NCI-H2107 treated with DMSO at 0.1 percent for 48 hours (cell line): ENCODE data around the gene NUB1.

Source experiments
- DNase-seq: peaks from one replicate; lab custom pipeline; 2025; ENCODE audit not compliant: unreplicated experiment; lab: John Stamatoyannopoulos, UW

The NUB1 gene

GRCh38 chr7:151374726-151375125 is 33.1 kb downstream of the NUB1 start:
- DNase-seq, result no peak

GRCh38 chr7:151375530-151376217 is 34.1 kb downstream of the NUB1 start:
- no peak for DNase-seq

GRCh38 chr7:151376218-151376902 is 34.7 kb downstream of the NUB1 start:
- DNase-seq, result no peak

DNA sequence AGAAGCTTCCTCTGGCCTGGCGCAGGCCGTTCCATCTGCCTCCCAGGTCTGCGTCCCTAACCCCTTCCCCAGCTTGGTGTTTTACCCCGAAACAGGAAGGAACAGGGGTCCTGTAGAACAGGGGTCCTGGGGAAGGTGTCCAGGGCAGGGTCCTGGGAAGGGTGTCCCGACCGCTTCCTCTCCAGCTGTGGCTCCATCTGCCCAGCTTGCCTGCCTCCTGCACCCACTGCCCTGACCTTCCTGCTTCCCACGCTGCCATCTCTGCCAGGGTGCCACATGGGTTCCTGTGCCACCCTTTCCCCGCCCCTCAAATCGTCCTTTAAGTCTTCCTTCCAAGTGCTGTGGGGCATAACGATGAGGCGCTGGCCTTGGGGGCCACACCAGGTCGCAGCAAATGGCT is 35.8 kb downstream of the NUB1 start:
- no peak for DNase-seq

- DNase-seq, result no peak
These were observed 36.4 kb downstream of the NUB1 start for GRCh38 chr7:151378011-151378410.

GRCh38 chr7:151378496-151379192 is 37.0 kb downstream of the NUB1 start:
- DNase-seq, result no peak

DNA sequence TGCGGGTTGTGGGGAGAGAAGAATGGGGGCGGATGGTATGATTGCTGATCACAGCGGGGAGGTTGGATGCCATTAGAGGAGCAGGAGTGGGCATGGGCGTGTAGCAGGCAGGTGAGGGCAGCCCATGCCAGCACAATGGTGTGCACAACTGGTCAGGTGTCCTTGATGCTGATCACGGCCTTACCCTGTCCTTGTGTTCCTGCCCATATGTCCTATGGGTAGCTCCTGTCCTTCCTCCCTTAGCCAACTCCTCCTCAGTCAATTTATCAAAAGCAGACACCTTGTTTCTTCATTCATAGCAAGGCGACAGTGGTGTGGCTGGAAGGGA is 37.5 kb downstream of the NUB1 start:
- DNase-seq, result no peak

DNA sequence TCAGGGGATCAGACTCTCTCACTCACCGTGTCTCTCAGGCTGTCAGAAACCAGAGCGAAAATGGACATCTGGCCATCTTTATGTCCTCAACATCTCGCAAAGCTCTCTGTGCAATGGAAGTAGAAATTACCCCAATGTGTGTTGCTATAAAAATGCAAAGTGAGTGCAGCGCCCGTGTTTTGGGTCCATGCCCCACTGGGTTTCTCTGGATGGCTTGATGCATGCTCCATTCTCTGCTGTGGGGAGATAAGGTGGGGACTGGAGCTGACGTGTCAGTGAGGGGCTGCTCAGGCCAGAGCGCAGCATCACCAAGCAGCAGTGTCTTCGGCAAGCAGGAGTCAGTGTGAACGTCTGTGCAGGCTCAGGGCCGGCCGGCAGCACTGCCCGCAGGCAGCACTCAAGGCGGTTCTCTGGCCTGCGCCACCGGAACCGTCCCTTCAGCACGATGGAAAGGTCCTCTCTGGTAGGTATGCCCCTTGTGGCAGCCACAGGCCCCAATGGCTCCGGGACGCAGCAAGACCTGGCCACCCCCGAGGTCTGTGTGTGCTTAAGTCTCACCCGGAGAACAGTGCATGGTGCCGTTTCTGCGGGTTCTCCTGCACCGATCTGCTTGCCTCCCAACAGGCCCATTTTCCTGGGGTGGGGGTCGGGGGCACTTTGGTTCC is 38.1 kb downstream of the NUB1 start:
- no peak for DNase-seq

GRCh38 chr7:151380199-151381097 is 38.8 kb downstream of the NUB1 start:
- DNase-seq, result no peak

GRCh38 chr7:151381098-151381347 is 39.4 kb downstream of the NUB1 start:
- no peak for DNase-seq

GRCh38 chr7:151381348-151382078 is 39.9 kb downstream of the NUB1 start:
- DNase-seq, result no peak

DNA sequence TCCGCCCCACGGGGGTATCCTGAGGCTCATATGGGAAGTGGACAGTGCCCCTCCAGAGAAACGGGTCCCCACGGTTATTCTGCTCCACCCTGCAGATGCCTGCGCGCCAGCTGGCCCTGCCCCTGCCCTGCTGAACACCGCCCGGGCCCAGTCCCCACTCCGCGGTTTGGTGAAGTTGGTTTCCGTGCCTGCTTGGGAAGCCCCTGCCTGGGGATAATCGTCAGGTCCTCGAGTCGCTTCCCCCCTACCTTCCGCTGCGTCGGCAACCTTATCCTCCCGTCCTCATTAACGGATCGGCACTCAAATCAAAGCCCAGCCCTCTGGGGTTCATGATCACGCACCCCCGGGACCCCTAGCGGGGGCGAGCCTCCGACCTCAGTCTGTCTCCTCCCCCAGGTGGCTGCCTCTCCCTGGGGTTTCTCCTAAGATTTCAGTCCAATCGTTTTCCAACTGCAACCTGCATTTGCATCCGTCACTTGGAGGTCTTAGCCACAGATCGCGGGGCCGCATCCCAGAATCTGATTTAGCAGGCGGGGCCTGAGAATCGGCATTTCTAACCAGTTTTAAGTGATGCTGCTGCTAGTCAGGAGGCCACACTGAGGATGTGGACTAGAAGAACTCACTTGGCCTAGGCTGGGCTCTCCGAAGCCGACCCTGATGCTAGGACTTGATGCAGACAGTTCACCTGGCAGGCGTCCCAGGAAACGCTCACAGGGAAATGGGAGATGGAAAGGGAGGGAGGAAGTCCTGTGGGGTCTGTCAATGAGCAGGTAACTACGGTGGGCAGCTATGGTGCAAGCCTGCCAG is 40.7 kb downstream of the NUB1 start:
- DNase-seq, result no peak

DNA sequence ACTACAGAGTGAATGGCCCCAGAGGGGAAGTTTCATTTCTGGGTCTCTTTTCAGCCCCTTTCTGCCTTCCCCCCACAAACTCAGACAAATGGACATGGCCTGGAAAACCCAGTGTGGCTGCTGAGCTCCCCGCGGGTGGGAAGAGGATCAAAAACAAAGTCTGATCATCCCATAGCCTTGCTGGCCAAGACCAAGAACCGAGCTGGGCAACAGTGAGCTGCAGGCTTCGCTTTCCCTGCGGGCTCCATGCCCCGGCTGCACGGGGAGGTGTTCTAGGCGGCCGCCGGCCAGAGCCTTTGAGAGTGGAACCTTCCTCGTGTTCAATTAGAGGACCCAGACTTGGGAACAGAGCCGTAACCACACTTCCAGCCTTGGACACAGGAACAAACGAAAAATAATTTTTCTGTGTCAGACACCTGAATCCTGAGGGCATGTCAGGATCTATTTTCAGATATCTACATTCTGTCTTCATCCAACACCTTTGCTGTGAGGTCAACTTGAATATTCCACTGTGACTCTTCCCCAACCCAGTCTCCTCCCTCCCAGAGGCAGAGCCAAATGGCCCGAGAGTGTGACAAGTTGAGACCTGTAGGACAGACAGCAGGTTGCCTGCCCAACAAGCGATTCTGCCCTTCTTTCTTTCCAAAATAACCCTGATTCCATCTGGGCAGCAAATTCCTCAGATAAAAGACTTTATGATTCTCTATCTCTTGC is 42.2 kb downstream of the NUB1 start:
- no peak for DNase-seq

DNA sequence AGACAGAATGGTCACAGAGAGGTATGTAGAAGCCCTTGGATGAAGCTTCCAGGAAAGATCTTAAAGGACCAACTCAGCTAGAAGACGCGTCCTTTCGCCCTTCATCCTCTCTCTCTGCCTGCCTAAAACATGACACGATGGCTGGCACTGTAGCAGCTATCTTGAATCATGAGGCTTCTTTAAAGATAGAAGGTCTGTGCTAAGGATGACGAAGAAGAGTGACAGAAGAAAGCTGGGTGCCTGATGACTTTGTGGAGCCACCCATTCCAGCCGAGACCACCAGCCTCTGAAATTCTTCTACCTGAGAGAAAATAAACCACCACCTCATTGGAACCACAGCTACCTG is 42.7 kb downstream of the NUB1 start:
- DNase-seq, result no peak

DNA sequence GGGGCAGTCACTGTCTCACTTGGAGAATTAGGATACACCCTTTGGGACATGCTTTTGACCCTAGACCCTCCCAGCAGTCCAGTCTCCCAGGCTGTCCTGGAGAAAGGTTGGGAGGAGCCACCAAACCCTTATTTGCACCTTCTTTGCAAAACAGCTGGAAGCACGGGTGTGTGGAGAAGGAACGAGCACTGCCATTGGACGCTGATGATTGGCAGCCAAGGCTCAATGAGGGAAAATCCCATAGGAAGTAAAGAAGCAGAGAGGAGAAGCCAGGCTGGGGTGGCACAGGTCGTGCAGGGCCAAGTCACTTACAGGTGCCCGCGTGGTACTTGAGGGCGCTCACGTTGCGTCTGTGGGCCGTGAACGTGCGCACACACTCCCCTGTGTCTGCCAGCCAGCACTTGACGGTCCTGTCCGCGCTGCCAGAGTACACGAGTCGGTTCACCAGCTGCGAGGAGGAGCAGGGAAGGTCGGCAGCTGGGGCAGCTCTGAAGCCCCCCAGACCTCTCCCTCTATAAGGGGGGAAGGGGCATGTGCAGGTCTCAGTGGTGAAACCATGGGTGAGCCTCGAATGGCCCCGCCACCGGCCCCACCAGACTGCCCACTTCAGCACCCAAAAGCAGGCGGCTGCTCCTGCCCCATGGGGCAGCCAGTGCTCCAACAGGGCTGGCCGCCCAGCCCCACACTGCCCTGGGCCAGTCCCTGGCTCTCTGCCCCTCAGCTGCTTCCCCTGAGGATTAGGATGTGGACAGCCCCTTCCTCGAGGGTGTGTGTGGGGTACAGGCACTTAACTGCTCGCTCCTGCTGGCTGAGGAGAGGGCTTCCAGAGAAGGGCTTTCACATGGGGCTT is 43.4 kb downstream of the NUB1 start:
- DNase-seq, result no peak

DNA sequence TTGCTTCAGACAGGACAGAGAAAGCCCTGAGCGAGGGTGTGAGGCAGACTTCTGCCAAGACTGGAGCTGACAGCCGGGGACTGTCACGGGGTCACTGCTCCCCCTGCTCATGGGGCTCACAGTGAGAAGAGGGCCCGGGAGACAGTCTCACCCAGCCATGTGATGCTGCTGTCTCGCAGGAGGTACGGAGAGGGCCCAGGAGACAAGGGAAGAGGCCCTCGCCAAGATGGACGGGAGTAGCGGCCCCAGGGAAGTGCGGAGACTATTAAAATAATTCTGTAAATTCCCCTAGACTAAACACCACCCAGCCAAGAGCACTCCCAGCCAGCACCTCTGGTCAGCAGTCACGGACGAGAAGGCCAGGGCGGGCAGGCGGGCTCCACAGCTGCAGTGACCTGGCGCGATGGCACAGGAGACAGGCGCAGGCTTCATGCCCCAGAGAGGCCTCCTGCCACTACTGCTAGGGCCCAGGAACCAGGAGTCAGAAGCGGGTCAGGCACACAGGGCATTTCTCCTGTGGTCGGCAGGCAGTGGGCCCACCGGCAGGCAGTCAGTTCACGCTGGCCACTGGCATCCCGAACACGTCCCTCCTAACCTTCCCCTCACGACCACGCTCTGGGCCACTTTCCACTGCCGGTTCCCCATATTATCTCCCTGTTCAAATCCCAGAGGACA is 44.2 kb downstream of the NUB1 start:
- DNase-seq, result no peak

DNA sequence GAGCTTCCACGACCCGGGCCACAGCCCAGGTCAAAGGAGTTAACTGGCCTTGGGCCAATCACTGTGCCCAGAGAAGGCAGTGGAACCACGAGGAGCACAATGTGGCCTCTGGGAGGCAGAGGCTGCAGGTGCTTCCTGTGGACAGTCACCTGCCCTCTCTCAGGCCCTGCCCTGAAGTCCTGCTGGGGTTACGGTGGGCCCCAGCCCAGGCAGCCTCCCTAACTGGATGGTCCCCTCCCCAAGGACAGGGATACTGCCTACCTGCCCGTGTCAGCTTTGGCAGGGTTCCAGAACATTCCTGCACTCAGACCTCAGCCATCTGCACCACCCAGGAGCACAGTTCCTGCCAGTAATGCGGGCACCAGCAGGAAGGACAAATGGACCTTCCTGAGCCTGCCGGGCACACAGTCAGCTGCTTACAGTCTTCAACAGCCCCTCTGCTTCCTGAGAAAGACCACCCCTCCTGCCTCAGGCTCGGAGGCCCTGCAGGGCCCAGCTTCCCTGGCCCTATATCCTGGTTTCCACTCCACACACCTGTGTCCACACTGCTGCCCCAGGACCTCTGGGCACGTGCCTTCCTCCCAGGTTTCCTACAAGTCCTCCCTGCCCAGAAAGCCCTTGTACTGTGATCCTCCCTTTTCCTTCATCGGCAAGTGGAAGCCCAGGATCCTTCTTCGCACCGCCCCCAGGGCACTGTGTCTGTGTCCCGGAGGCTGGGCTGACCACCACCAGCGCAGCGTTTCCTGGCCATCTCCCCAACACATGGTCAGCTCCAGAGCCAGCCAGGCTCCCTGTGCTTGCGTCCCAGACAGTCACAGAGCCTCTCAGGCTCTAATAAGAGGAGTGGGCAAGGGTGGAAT is 44.9 kb downstream of the NUB1 start:
- no peak for DNase-seq
